Astrocyte of the spinal cord (primary cell): ENCODE results near the gene THRB.
"Not testable (repeated sequence)": the region's sequence is repeated elsewhere in the genome, so short reads cannot be mapped to it uniquely, and the experiment has no call there.

Source experiments
- DNase-seq: peaks from one replicate; pipeline ENCODE4 v3.0.0; 2011; ENCODE audit warnings: low read depth, low spot score
- H3K4me3 ChIP-seq: 2 replicates; pipeline ENCODE4 v1.5.1; 2011; ENCODE audit warnings: low read depth, mild to moderate bottlenecking, low read length, moderate library complexity
- in situ Hi-C: cut with HindIII; loops from 2 replicates; pipeline ENCODE4 v1.10.0; 2017; ENCODE audit warnings: low sequenced_read_pairs
- TF ChIP-seq, protein P1 (sequence below): IDR thresholded peaks from 2 replicates; pipeline ENCODE4 v1.5.1; 2012; ENCODE audit warnings: low read depth, mild to moderate bottlenecking, low read length, inconsistent platforms

THRB gene

GRCh38 chr3:24435584-24435983, 59.1 kb downstream of the THRB start:
- in situ Hi-C loops, result no loop called here
- DNase-seq, result no peak
- TF ChIP-seq, protein P1, sequence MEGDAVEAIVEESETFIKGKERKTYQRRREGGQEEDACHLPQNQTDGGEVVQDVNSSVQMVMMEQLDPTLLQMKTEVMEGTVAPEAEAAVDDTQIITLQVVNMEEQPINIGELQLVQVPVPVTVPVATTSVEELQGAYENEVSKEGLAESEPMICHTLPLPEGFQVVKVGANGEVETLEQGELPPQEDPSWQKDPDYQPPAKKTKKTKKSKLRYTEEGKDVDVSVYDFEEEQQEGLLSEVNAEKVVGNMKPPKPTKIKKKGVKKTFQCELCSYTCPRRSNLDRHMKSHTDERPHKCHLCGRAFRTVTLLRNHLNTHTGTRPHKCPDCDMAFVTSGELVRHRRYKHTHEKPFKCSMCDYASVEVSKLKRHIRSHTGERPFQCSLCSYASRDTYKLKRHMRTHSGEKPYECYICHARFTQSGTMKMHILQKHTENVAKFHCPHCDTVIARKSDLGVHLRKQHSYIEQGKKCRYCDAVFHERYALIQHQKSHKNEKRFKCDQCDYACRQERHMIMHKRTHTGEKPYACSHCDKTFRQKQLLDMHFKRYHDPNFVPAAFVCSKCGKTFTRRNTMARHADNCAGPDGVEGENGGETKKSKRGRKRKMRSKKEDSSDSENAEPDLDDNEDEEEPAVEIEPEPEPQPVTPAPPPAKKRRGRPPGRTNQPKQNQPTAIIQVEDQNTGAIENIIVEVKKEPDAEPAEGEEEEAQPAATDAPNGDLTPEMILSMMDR, result no peak
- no peak overlapping the region for H3K4me3 ChIP-seq

- TF ChIP-seq, protein P1, result no peak
- in situ Hi-C loops, result no loop called here
- DNase-seq, result no peak
- H3K4me3 ChIP-seq, result no peak overlapping the region
Observed at GRCh38 chr3:24434651-24435050, 60.0 kb downstream of the THRB start.

- in situ Hi-C loops, result no loop called here
- no peak overlapping the region for H3K4me3 ChIP-seq
- TF ChIP-seq, protein P1, result no peak
- DNase-seq, result no peak
Observed at GRCh38 chr3:24433838-24434591, 60.6 kb downstream of the THRB start.

DNA sequence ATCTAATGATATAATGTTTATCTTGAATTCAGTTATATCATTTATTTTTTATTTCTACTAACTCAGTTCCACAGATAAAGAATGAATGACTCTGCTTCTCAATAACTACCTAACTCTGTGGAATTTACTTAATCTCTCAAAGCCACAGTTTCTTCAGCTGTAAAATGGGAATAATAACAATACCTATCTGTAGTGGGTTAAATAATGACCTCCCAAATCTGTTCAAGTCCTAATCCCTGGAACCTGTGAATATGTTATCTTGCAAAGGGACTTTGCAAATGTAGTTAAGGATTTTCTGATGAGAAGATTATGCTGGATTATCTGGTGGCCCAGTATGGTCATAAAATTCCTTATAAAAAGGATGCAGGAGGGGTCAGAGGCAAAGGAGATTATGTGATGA, 61.7 kb downstream of the THRB start:
- DNase-seq, result no peak
- no peak overlapping the region for H3K4me3 ChIP-seq
- TF ChIP-seq, protein P1, result no peak
- in situ Hi-C loops, result no loop called here

DNA sequence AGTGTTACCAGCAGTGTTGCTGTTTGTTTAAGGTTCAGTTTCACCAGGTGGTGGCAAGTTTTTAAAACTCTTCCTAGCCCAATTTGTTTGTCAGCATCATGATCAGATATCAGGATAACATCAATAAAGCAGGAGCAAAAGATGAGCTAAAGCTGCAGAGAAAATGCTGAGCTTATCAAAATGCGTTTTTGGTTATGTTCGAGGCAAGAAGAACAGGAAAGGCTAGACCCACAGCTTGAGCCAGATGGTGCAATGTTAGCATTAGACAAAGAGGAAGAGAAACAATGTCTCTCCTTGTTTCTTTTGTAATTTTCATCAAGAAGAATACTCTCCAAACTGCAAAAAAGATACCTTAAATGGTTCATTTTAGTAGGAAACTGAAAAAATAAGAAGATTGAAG, 66.2 kb downstream of the THRB start:
- in situ Hi-C loops, result no loop called here
- no peak for DNase-seq
- TF ChIP-seq, protein P1, result no peak
- no peak overlapping the region for H3K4me3 ChIP-seq

- no peak overlapping the region for H3K4me3 ChIP-seq
- in situ Hi-C loops, result no loop called here
- DNase-seq, result no peak
Observed at GRCh38 chr3:24426896-24427295, 67.8 kb downstream of the THRB start.

GRCh38 chr3:24420829-24421228, 73.8 kb downstream of the THRB start:
- DNase-seq, H3K4me3 ChIP-seq, in situ Hi-C loops: not testable (repeated sequence)

More at GRCh38 chr3:24426896-24427295, 67.8 kb downstream of the THRB start:
- TF ChIP-seq, protein P1, result no peak
